HepG2 (cell line): ENCODE measurements around the gene MARF1. TPM values are rescaled to one million over a fixed set of nuclear protein-coding genes. Genes with fewer than 3 reads are reported as not detected.

Experiments used
- CHCHD3 ChIP-seq: sonication (generic); formaldehyde crosslinking; IDR thresholded peaks from 2 replicates; pipeline ENCODE4 v1.8.0; 2022; ENCODE audit warnings: mild to moderate bottlenecking, missing genetic modification reagents, moderate library complexity
- FOXM1 ChIP-seq: sonication (generic); formaldehyde crosslinking; IDR thresholded peaks from 2 replicates; pipeline ENCODE4 v1.5.0; 2020; ENCODE audit warnings: missing genetic modification reagents
- HNF1A ChIP-seq, 2 experiments: sonication (generic) in 1 of 2; formaldehyde crosslinking in 1 of 2; IDR thresholded peaks; 2 replicates each; pipeline versions ENCODE4 v1.4.0 to v1.6.1; 2016 to 2020; ENCODE audit warnings: borderline replicate concordance in 1 of 2, low read depth in 1 of 2, mild to moderate bottlenecking in 1 of 2, missing genetic modification reagents in 1 of 2
- KLF13 ChIP-seq: sonication (generic); formaldehyde crosslinking; IDR thresholded peaks from 2 replicates; pipeline ENCODE4 v1.4.0; 2020; ENCODE audit warnings: mild to moderate bottlenecking, missing genetic modification reagents
- MTF2 ChIP-seq: sonication (generic); formaldehyde crosslinking; IDR thresholded peaks from 2 replicates; pipeline ENCODE4 v1.5.0; 2020; ENCODE audit warnings: missing genetic modification reagents, borderline replicate concordance
- RBM39 ChIP-seq: fragments of 200-400 bp; formaldehyde crosslinking; IDR thresholded peaks from one replicate; pipeline ENCODE4 v1.6.1; 2018; ENCODE audit warnings: antibody characterized with exemption, mild to moderate bottlenecking, low read depth, low read length; ENCODE audit not compliant: poor library complexity, severe bottlenecking
- REPIN1 ChIP-seq: sonication (generic); formaldehyde crosslinking; IDR thresholded peaks from 2 replicates; pipeline ENCODE4 v1.8.0; 2022; ENCODE audit warnings: missing genetic modification reagents, low read depth, mild to moderate bottlenecking, borderline replicate concordance
- SRSF1 ChIP-seq: fragments of 200-400 bp; formaldehyde crosslinking; optimal IDR thresholded peaks from 2 replicates; pipeline ENCODE3; 2017; ENCODE audit warnings: mild to moderate bottlenecking, low read depth, low read length, moderate library complexity
- SSRP1 ChIP-seq: IDR thresholded peaks from 2 replicates; pipeline ENCODE4 v1.6.1; 2016; ENCODE audit warnings: control low read depth
- ZBTB14 ChIP-seq: sonication (generic); formaldehyde crosslinking; IDR thresholded peaks from 2 replicates; pipeline ENCODE4 v1.4.0; 2020; ENCODE audit warnings: missing genetic modification reagents
- ZNF121 ChIP-seq: sonication (generic); formaldehyde crosslinking; IDR thresholded peaks from 2 replicates; pipeline ENCODE4 v1.5.0; 2020; ENCODE audit warnings: mild to moderate bottlenecking, missing genetic modification reagents
- ZNF407 ChIP-seq: sonication (generic); formaldehyde crosslinking; IDR thresholded peaks from one replicate; pipeline ENCODE4 v1.5.1; 2020; ENCODE audit warnings: mild to moderate bottlenecking, missing genetic modification reagents; ENCODE audit errors: not compliant biosample characterization
- ZNF530 ChIP-seq: sonication (generic); formaldehyde crosslinking; IDR thresholded peaks from 2 replicates; pipeline ENCODE4 v1.5.0; 2020; ENCODE audit warnings: low read depth, mild to moderate bottlenecking, missing genetic modification reagents
- ZNF546 ChIP-seq: sonication (generic); formaldehyde crosslinking; conservative IDR thresholded peaks from 2 replicates; pipeline ENCODE4 v1.8.1; 2023; ENCODE audit warnings: mild to moderate bottlenecking, missing genetic modification reagents
- polyA plus RNA-seq, 8 experiments: library from polyadenylated mRNA; depleted of rRNA in 3 of 8; stranded (reverse) in 7 of 8; unstranded in 1 of 8; fragments of >200 nt; fragmentation: Illumina TruSeq in 4 of 8; extraction: Trizol in 4 of 8; gene quantifications; 2 replicates each; pipeline versions ENCODE4 v1.2.1 to v1.2.3, GENCODE V29; 2011 to 2016; ENCODE audit warnings: low read depth in 4 of 8, missing spikeins in 1 of 8, mixed read lengths in 1 of 8; ENCODE audit not compliant: insufficient read depth in 1 of 8
- total RNA-seq, 5 experiments: library from RNA; depleted of rRNA; stranded (reverse); fragments of >200 nt; fragmentation: Illumina TruSeq; extraction: Trizol; gene quantifications; 2 replicates each; pipeline ENCODE4 v1.2.3, GENCODE V29; 2016; ENCODE audit warnings: low read depth in 1 of 5

Gene MARF1
- total and polyA plus RNA-seq, 2 of the 13 experiments (the other 11 are each of a cell fraction or from before 2014, with no cell fraction given) = 8.7 to 20.7 TPM

DNA sequence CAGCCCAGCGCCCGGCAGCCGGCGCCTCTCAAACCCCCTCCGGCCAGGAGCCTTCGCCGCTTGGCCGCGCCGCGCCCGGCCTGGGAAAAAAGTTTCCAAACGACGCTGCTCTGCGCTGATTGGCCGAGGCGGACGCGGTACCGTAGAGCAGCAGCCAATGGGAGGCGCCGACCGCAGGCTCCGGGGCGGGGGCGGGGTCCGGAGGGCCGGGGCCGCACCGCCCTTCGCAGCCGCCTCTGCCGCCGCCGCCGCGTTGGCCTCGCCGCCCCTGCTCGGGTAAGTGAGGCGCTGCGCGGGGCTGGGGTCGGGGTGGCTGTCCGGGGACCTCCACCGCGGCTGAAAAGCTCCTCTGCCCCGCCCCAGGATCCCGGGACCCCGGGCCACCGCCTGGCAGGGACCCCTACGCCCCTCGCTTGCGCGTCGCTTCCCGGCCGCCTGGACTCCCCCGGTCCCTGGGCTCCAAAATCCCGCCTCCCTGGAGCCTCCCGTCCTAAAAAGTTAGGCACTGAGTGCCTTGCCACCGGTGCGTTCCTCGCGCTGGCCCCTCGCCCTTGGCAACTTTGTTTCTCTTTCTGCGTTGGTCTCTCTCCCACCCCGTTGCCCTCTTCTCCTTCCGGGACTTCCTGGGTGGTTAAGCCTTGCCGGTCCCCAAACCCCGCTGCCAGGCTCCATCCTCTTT lies 7.2 kb upstream of the MARF1 start, which contains the start of gene NDE1 (continued):
- TF ChIP-seq RBM39 (peak; percentile 21), ZNF530 (CRISPR knock-in tag) (0 out of 2 replicates have a peak, but pooled peaks have one; percentile 48), REPIN1 (peak; percentile 70; the same call in 1 of the 2 replicates), ZNF121 (CRISPR knock-in tag) (no peak), SRSF1 (peak; percentile 77), ZNF407 (peak; percentile 18), ZNF546 (CRISPR knock-in tag) (peak; percentile 79; the same call in 1 of the 2 replicates), FOXM1 (CRISPR knock-in tag) (peak; percentile 98), ZBTB14 (0 out of 2 replicates have a peak, but pooled peaks have one; percentile 20), SSRP1 (CRISPR knock-in tag) (no peak), MTF2 (peak; percentile 52; the same call in 1 of the 2 replicates), KLF13 (CRISPR knock-in tag) (no peak; the same call in 1 of the 2 replicates), CHCHD3 (no peak), HNF1A (IDR thresholded peaks at IDR 0.05; ENCODE audit: low read depth) (no peak), HNF1A (CRISPR knock-in tag; IDR thresholded peaks at IDR 0.05; ENCODE audit: borderline replicate concordance) (peak; percentile 34; the same call in 1 of the 2 replicates)
